Measurements from ENCODE around the gene CIRBP. TPM values are rescaled to one million over a fixed set of nuclear protein-coding genes. Genes with fewer than 3 reads are reported as not detected.

The CIRBP gene
- total and polyA plus RNA-seq, 7 donors = 137 to 591 (median 296) TPM

- Histone ChIP-seq H3K27me3 (ENCODE audit: insufficient read depth in 3 of 3, low read length in 2 of 3) (peaks cover 0 to 84% (median 38%) of the 10 kb centered on the region in 3 donors), H3K4me1 (peaks cover 5% of the 10 kb centered on the region), H3K27ac (no peak overlapping the region), H3K36me3 (ENCODE audit: insufficient read depth in 1 of 2, low read depth in 1 of 2) (no peaks in the 10 kb centered on the region), H3K4me3 (no peak overlapping the region), H3K9me3 (no peaks in the 10 kb centered on the region)
- ATAC-seq (no peak), DNase-seq (no peak)
- no peak for TF ChIP-seq CTCF (IDR thresholded peaks at IDR 0.05)
- intact Hi-C loops (cut with DNase I) = no loop called here
- whole genome bisulfite sequencing, 3 donors = 82 to 87% (median 84%) methylated on average over 22 to 24 of the region's 24 CpGs
Measured at GRCh38 chr19:1290196-1290702, 21.1 kb downstream of the CIRBP start.

- WGBS, 3 donors = 63 to 67% (median 66%) methylated on average over 35 to 40 of the region's 40 CpGs
- Histone ChIP-seq H3K9me3 (no peaks in the 10 kb centered on the region), H3K27me3 (ENCODE audit: insufficient read depth in 3 of 3, low read length in 2 of 3) (peaks cover 0 to 89% (median 38%) of the 10 kb centered on the region in 3 donors), H3K27ac (no peak overlapping the region), H3K4me3 (no peak overlapping the region), H3K36me3 (ENCODE audit: insufficient read depth in 1 of 2, low read depth in 1 of 2) (no peaks in the 10 kb centered on the region), H3K4me1 (peaks cover 5% of the 10 kb centered on the region)
- DNase-seq = no peak
- ATAC-seq = no peak
- intact Hi-C loops (cut with DNase I) = no loop called here
- TF ChIP-seq CTCF (IDR thresholded peaks at IDR 0.05) = no peak
Measured at GRCh38 chr19:1290703-1291651, 21.8 kb downstream of the CIRBP start.

- no peak for ATAC-seq
- H3K27me3 ChIP-seq (ENCODE audit: insufficient read depth in 3 of 3, low read length in 2 of 3) = peaks cover 0 to 88% (median 31%) of the 10 kb centered on the region in 3 donors
Measured at GRCh38 chr19:1291761-1292418, 22.8 kb downstream of the CIRBP start.

More at GRCh38 chr19:1291761-1292418, 22.8 kb downstream of the CIRBP start:
- H3K4me1 ChIP-seq = no peaks in the 10 kb centered on the region
- no peak for DNase-seq
- H3K4me3 ChIP-seq = no peak overlapping the region
- TF ChIP-seq CTCF (IDR thresholded peaks at IDR 0.05) = no peak
- H3K27ac ChIP-seq = no peak overlapping the region
- WGBS, 3 donors = 38 to 42% (median 39%) methylated on average over 24 to 25 of the region's 25 CpGs
- intact Hi-C loops (cut with DNase I) = no loop called here
- H3K9me3 ChIP-seq = no peaks in the 10 kb centered on the region
- no peaks in the 10 kb centered on the region for H3K36me3 ChIP-seq (ENCODE audit: insufficient read depth in 1 of 2, low read depth in 1 of 2)

All from psoas muscle (tissue), 8 donors.